GM18517 (cell line): ENCODE results near the gene ATXN10.
"Not testable (repeated sequence)": the region's sequence is repeated elsewhere in the genome, so short reads cannot be mapped to it uniquely, and the experiment has no call there.

ENCODE experiments used
- ATAC-seq: cut with Tn5 transposase; IDR thresholded peaks from one replicate; pipeline ENCODE4 v1.9.1; 2021; ENCODE audit warnings: mild to moderate bottlenecking, moderate library complexity; ENCODE audit not compliant: unreplicated experiment

The ATXN10 gene

DNA sequence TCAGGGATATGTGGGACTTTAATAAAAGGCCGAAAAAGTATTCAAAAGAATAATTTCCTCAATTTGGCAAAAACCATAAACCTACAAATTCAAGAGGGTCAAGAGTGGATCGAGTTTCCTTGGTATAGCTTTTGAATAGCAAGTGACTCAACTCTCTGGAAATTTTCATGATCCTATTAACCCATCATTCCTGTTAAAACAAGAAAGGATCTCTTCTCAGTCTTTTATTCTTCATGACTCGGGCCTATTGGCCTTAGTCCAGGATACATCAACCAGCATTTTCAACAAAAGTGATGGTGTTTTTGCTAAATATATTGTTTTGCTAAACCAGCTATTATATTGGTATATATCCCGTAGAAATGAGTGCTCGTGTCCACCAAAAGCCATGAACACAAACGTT lies 110.3 kb downstream of the ATXN10 start:
- no peak for ATAC-seq

- no peak for ATAC-seq
These were observed 111.4 kb downstream of the ATXN10 start for GRCh38 chr22:45783021-45783420.

DNA sequence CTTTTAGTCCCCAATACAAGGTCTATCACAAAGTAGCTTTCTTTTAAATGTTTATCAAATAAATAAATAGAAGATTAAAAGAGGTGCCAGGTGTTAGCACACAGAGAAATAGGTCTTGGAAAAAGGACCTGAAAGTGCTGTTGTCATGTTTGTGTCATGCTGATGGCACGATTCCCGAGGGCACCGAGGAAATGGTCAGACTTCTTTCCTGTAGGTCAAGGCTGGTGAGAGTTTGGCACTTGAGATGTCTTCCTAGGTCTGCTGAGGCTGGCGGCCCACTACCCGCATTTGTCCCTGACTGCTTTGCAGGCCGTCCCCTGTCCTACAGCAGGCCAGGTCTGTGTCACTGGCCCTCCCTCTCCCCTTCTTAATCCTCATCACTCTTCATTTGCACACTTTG lies 112.1 kb downstream of the ATXN10 start:
- ATAC-seq = no peak

- ATAC-seq = no peak
These were observed 113.0 kb downstream of the ATXN10 start for GRCh38 chr22:45784357-45785277.

DNA sequence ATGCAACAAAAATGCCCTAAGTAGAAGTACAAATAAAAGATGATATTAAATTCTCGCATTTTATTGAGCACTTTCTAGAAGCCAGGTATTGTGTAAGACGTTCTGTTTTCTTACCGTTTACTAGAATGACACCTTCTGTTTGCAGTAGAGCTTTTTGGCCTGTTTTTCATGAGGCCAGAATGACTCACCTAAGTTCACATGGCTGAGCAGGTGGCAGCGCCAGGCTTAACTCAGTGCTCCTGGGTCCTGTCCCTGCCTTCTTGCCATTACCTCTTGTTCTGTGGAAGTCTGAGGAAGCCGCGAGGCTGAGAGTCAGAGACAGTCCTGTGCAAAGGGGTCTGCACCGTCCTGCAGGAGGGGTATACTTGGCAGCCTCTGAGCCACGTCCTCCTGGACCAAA lies 113.8 kb downstream of the ATXN10 start:
- ATAC-seq = no peak

- ATAC-seq = no peak
These were observed 115.1 kb downstream of the ATXN10 start for GRCh38 chr22:45786726-45787125.

- no peak for ATAC-seq
These were observed 116.1 kb downstream of the ATXN10 start for GRCh38 chr22:45787759-45788158.

GRCh38 chr22:45788522-45788921 lies 116.9 kb downstream of the ATXN10 start:
- ATAC-seq = no peak

GRCh38 chr22:45790401-45790800 lies 118.8 kb downstream of the ATXN10 start:
- no peak for ATAC-seq

DNA sequence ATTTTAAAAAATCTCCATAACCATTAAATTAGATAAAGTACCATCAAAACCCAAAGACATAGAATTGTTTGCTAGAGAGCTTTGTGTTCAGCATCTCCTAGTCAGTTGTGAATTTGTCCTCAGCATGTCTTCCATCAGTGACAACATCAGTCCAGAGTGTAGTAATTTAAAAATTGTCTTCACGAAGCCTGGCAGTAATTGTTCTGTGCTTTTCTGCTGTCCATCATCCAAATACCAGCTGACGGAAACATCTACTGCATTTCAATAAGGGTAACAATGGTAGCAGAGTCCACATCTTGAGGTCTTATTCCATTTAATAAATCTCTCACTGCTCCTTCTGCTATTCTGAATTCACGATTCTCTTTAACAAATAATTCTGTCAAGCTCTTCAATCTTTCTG lies 121.5 kb downstream of the ATXN10 start:
- ATAC-seq = no peak

DNA sequence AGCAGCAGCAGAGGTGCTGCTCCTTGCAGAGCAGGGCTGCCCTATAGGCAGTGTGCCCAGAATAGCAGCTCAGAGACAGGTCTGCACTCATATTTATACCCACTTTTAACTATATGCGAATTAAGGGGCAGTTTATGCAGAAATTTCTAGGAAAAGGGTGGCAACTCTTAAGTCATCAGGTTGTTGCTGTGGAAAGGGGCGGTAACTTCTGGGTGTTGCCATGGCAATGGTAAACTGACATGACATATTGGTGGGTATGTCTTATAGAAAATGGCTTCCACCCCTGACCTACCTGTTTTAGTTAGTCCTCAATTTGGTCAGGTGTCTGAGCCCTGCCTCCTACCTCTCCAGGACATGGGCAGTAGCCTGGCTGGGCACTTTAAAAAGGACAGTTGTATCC lies 122.3 kb downstream of the ATXN10 start:
- no peak for ATAC-seq

DNA sequence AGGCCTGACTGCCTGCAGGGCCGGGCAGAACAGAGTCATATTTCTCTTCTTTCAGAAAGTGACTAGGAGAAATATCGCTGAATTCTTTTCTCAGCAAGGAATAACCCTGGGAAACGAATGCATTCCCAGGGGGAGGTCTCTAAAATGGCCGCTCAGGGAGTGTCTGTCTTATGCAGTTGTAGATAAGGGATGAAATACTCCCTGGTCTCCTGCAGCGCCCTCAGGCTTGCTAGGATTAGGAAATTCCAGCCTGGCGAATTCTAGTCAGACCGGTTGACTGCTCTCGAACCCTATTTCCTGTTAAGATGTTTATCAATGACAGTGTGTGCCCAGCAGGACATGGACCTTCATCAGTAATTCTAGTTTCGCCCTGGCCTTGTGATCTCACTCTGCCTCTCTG lies 124.4 kb downstream of the ATXN10 start:
- not testable (repeated sequence) for ATAC-seq

DNA sequence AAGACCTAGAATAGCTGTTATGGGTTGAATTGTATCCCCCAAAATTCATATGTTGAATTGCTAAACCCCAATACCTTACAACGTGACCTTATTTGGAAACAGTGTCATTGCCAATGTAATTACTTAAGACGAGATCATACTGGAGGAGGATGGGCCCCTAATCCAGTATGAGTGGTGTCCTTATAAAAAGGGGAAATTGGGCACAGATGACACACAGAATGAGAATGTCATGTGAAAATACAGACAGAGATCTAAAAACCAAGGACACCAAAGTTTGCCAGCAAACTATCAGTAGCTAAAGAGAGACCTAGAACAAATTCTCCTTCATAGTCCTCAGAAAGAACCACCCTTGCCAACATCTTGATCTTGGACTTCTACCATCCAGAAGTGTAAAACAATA lies 127.7 kb downstream of the ATXN10 start:
- ATAC-seq = no peak

DNA sequence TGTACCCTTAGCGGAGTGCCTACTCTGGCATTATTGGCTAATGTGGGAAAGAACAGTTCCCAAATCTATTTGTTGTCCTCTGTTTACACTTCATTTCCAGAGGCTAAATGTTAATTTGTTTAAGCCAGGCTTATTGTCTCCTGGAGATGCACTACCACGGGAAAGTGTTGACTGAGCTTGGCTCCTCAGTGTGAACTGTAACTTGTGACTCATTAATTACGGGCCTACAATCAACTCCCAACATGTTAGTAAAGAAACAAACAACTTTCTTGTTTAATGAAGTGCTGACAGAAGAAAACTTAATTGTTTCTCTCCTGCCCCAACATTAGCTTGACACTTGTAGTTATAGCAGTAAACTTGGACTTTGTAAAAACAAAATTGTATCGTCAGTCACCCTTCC lies 130.4 kb downstream of the ATXN10 start:
- ATAC-seq = no peak

DNA sequence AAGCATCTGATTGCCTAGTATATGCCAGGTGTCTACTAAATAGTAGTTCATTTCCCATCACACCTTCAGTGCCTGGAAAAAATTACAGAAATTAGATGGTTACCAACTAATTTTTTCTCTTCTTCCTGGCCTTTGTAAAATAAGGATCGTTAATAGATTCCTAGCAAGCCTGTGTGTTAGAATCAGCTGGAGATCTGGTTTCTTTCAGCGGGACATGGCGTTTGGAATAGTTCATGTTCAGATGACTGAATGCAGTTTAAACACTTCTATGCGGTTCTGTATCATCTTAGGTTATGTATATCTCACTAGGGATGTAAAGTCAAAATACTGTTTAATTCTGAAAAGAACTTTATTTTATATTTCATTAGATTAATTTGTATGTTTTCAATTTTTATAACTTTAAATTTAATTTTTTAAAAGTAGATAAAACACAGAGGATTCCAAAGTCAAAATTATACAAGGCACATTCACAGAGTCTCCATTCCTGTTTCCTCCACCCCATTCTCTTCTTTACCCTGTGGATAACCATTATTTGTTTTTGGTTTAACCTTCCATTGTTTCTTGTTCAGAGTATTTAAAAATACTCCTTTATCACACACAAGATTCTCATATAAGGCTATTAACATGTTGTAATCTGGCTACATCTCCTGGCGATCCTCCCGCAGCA lies 132.8 kb downstream of the ATXN10 start:
- ATAC-seq = no peak

- ATAC-seq = no peak
These were observed 133.3 kb downstream of the ATXN10 start for GRCh38 chr22:45804986-45805325.

- ATAC-seq = no peak
These were observed 133.8 kb downstream of the ATXN10 start for GRCh38 chr22:45805413-45805812.

DNA sequence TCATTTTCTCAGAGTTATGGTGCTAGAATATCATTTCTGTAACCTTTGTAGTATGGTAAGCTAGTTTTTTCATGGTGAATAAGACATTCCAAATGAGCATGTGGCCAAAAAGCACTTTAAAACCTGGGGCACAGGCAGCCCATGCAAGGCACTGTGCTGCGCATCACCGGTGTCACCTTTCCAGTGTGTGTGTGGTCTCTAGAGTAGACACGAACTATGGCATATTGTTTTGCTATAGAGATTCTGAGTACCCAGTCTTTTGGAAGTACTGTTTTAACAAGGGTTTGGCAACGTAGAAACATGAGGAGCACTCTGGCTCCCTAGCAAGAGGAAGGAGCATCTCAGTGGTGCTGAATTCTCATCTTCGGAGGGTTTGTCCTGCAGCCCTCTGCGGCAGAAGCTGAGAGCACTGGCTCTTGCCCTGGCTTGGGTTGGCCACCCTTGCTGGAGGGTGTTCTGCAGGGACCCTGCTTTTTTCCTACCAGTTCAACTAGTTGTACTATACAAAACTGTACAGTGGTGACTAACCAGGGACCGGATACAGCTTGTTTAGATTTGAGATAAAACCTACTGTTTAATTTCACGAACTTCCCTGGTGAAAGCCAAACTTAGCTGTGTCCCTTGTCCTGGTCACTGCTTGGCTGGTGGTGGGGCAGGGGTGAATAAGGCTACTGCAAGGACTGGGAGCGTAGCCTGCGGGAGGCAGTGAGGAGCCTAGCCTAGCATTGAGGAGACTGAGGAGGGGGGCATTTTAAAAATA lies 135.7 kb downstream of the ATXN10 start:
- ATAC-seq = no peak

GRCh38 chr22:45812910-45813309 lies 141.3 kb downstream of the ATXN10 start:
- no peak for ATAC-seq

GRCh38 chr22:45814198-45814597 lies 142.6 kb downstream of the ATXN10 start:
- ATAC-seq = no peak

GRCh38 chr22:45816776-45817175 lies 145.1 kb downstream of the ATXN10 start:
- no peak for ATAC-seq
